ENCODE data around the gene BRSK1.

GRCh38 chr19:55269299-55269698 is 14.5 kb upstream of the BRSK1 start:
- no peak for TF ChIP-seq HDAC1 (CRISPR knock-in tag; IDR thresholded peaks at IDR 0.05)
- TF ChIP-seq ZNF230 (CRISPR knock-in tag; IDR thresholded peaks at IDR 0.05), result no peak
- no peak for TF ChIP-seq SMAD3 (CRISPR knock-in tag; IDR thresholded peaks at IDR 0.05)
- TF ChIP-seq GTF3A (CRISPR knock-in tag; conservative IDR thresholded peaks at IDR 0.05), result no peak
- TF ChIP-seq ZNF770 (CRISPR knock-in tag; IDR thresholded peaks at IDR 0.05), result no peak
